Memory B cell (primary cell): ENCODE data around the gene NHLH1.

Source experiments
- ATAC-seq: fragments of 150-1000 bp; cut with Tn5 transposase; 2 replicates; pipeline ENCODE4 v1.10.0; 2021; ENCODE audit warnings: low read depth, mild to moderate bottlenecking, moderate library complexity
- DNase-seq, 2 donors: peaks; one replicate each; pipeline ENCODE4 v3.0.0; 2022; ENCODE audit warnings: low spot score in 2 of 2
- H3K27ac Mint-ChIP-seq: one replicate; pipeline ENCODE4 v1.8.0; 2022; ENCODE audit warnings: mild to moderate bottlenecking, moderate library complexity, mixed read lengths
- H3K27me3 Mint-ChIP-seq: one replicate; pipeline ENCODE4 v1.8.0; 2022; ENCODE audit warnings: mixed read lengths
- H3K36me3 Mint-ChIP-seq: one replicate; pipeline ENCODE4 v1.8.0; 2022; ENCODE audit warnings: mild to moderate bottlenecking, mixed read lengths
- H3K4me1 Mint-ChIP-seq: one replicate; pipeline ENCODE4 v1.8.0; 2022; ENCODE audit warnings: mixed read lengths
- H3K4me3 Mint-ChIP-seq: one replicate; pipeline ENCODE4 v1.8.0; 2022; ENCODE audit warnings: mild to moderate bottlenecking, moderate library complexity, mixed read lengths
- H3K9me3 Mint-ChIP-seq: one replicate; pipeline ENCODE4 v1.8.0; 2022; ENCODE audit warnings: mixed read lengths

NHLH1 gene

DNA sequence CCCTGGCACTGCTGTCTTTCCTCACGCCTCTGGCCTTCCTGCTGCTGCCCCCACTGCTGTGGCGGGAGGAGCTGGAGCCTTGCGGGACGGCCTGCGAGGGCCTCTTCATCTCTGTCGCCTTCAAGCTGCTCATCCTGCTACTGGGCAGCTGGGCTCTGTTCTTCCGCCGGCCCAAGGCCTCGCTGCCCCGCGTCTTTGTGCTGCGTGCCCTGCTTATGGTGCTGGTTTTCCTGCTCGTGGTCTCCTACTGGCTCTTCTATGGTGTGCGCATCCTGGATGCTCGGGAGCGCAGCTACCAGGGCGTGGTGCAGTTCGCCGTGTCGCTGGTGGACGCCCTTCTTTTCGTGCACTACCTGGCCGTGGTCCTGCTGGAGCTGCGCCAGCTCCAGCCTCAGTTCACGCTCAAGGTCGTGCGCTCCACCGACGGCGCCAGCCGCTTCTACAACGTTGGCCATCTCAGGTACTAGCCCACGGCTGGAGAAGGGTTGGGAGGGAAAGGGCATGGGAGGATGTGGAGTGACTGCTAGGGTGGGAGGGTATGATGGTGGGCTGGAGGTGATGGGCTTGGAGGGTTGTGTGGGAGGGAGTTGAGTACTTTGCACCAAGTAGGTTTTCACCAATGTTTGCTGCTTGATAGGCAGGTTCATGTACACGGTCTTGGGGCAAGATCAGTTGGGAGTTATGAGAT is 52.4 kb downstream of the NHLH1 start:
- Mint-ChIP-seq H3K4me3 (no peak overlapping the region), H3K27ac (no peak overlapping the region), H3K9me3 (no peaks in the 10 kb centered on the region), H3K36me3 (no peaks in the 10 kb centered on the region), H3K27me3 (peaks cover 18% of the 10 kb centered on the region), H3K4me1 (peaks cover 3% of the 10 kb centered on the region)
- DNase-seq (no peak), ATAC-seq (no peak)

- H3K27ac Mint-ChIP-seq = no peak overlapping the region
- no peaks in the 10 kb centered on the region for H3K36me3 Mint-ChIP-seq
- H3K9me3 Mint-ChIP-seq = no peaks in the 10 kb centered on the region
- peaks cover 16% of the 10 kb centered on the region for H3K27me3 Mint-ChIP-seq
- H3K4me3 Mint-ChIP-seq = no peak overlapping the region
- ATAC-seq (no peak), DNase-seq (no peak)
- peaks cover 3% of the 10 kb centered on the region for H3K4me1 Mint-ChIP-seq
Observed at GRCh38 chr1:160419838-160420169, 52.9 kb downstream of the NHLH1 start.

DNA sequence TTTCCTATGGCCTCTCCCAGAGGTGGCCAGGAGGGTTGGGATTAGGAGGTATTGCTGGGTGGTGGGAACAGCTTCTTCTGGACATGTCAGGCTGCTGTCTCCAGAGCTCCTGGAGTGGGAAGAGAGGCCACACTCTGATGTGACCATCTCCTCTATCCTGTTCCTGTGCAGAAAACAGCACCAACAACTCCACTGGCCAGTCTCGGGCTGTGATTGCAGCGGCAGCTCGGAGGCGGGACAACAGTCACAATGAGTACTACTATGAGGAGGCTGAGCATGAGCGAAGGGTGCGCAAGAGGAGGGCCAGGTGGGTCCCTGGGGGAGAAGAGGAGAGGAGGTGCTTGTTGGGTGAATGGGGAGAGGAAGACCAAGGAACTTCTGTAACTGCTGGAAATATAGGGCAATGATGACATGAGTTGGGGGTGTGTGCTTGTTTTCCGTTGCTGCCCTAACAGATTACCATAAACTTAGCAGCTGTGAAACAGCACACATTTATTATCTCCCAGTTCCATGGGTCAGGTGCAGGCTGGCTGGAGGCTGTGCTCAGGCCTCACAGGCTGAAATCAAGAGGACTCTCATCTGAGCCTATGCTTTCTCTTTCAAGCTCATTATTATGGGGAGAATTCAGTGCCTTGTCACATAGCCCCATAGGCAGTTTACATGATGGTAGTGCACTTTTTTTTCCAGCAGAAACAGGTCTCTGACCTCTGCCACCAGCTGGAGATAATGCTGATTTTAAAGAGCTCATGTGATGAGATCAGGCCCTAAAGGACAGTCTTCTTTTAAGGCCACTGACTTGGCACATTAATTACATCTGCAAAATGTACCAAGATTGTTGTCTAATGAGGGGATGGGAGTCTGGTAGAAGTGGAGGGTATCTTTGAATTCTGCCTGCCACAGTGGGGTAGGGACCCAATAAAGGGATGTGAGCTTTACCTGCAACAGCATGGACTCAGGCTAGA is 54.3 kb downstream of the NHLH1 start:
- Mint-ChIP-seq H3K27ac (peak overlapping the region; percentile 7), H3K36me3 (no peaks in the 10 kb centered on the region), H3K4me1 (peaks cover 3% of the 10 kb centered on the region), H3K27me3 (peaks cover 16% of the 10 kb centered on the region), H3K4me3 (no peak overlapping the region), H3K9me3 (no peaks in the 10 kb centered on the region)
- ATAC-seq = no peak
- no peak for DNase-seq

DNA sequence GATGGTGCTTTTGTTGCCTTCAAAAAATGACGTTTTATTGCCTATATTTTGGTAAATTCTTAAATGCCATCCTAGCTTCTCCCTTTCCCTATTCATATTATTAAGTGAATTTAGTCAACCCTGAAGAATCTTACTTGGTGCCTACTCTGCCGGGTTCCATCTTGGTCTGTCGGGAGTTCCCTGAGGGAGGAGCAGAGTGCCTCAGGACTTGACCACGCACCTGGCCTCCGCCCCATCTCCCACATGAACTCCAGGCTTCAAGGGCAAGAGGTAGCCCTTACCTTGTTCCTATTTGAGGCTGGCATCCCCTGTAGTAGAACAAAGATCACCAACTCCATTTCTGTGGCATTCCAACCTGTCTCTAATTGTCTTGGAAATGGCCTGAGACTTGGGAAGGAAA is 55.0 kb downstream of the NHLH1 start:
- no peak for DNase-seq
- H3K27ac Mint-ChIP-seq = no peak overlapping the region
- H3K4me3 Mint-ChIP-seq = no peak overlapping the region
- no peaks in the 10 kb centered on the region for H3K9me3 Mint-ChIP-seq
- peaks cover 15% of the 10 kb centered on the region for H3K27me3 Mint-ChIP-seq
- no peak for ATAC-seq
- no peaks in the 10 kb centered on the region for H3K36me3 Mint-ChIP-seq
- H3K4me1 Mint-ChIP-seq = peaks cover 3% of the 10 kb centered on the region
